ENCODE data around the gene CRYBG3. TPM values are rescaled to one million over a fixed set of nuclear protein-coding genes. Genes with fewer than 3 reads are reported as not detected.

Gene CRYBG3
- total RNA-seq, 1 donor: 22.9 TPM

DNA sequence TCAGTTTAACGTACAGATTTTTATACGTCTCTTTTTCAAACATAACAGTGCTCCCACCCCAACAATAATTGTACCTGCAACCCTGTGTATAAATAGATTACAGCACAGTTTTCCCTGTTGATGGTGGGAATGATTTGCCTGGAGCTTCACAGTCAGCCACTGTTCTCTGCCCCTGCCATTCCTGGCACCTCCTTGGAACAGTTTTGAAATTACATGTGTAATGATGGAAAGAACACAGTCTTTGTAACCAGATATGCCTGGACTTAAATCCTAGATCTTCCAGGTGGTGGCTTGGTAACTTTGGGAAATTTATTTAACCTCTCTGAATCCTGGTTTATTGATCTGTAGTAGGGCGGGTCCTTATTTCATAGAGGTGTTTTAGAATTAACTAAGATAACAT, 27.0 kb downstream of the CRYBG3 start:
- DNase-seq (ENCODE audit: low read depth): no peak
- H3K4me3 ChIP-seq (ENCODE audit: low read depth, low read length): no peak overlapping the region
- TF ChIP-seq, protein P1, sequence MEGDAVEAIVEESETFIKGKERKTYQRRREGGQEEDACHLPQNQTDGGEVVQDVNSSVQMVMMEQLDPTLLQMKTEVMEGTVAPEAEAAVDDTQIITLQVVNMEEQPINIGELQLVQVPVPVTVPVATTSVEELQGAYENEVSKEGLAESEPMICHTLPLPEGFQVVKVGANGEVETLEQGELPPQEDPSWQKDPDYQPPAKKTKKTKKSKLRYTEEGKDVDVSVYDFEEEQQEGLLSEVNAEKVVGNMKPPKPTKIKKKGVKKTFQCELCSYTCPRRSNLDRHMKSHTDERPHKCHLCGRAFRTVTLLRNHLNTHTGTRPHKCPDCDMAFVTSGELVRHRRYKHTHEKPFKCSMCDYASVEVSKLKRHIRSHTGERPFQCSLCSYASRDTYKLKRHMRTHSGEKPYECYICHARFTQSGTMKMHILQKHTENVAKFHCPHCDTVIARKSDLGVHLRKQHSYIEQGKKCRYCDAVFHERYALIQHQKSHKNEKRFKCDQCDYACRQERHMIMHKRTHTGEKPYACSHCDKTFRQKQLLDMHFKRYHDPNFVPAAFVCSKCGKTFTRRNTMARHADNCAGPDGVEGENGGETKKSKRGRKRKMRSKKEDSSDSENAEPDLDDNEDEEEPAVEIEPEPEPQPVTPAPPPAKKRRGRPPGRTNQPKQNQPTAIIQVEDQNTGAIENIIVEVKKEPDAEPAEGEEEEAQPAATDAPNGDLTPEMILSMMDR (IDR thresholded peaks at IDR 0.05; ENCODE audit: insufficient read depth, low read depth, low read length): no peak

DNA sequence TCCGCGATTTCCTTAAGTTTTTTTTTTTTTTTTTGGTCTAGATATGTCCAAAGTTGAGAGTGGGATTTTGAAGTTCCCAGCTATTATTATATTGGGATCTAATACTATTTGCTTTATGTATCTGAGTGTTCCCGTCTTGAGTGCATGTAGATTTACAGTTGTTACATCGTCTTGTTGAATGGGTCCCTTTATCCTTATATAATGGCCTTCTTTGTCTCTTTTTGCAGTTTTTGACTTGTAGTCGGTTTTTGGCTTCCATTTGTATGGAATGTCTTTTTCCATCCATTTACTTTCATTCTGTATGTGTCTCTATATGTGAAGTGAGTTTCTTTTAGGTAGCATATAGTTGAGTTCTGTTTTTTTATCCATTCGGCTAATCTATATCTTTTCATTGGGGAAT, 35.6 kb downstream of the CRYBG3 start:
- H3K4me3 ChIP-seq (ENCODE audit: low read depth, low read length): no peak overlapping the region
- TF ChIP-seq, protein P1 (IDR thresholded peaks at IDR 0.05; ENCODE audit: insufficient read depth, low read depth, low read length): no peak
- DNase-seq (ENCODE audit: low read depth): no peak

GRCh38 chr3:97860364-97860763, 38.6 kb downstream of the CRYBG3 start:
- DNase-seq (ENCODE audit: low read depth): no peak
- no peak overlapping the region for H3K4me3 ChIP-seq (ENCODE audit: low read depth, low read length)
- TF ChIP-seq, protein P1 (IDR thresholded peaks at IDR 0.05; ENCODE audit: insufficient read depth, low read depth, low read length): no peak

GRCh38 chr3:97862582-97862981, 40.8 kb downstream of the CRYBG3 start:
- no peak for DNase-seq (ENCODE audit: low read depth)
- TF ChIP-seq, protein P1 (IDR thresholded peaks at IDR 0.05; ENCODE audit: insufficient read depth, low read depth, low read length): no peak
- H3K4me3 ChIP-seq (ENCODE audit: low read depth, low read length): no peak overlapping the region

DNA sequence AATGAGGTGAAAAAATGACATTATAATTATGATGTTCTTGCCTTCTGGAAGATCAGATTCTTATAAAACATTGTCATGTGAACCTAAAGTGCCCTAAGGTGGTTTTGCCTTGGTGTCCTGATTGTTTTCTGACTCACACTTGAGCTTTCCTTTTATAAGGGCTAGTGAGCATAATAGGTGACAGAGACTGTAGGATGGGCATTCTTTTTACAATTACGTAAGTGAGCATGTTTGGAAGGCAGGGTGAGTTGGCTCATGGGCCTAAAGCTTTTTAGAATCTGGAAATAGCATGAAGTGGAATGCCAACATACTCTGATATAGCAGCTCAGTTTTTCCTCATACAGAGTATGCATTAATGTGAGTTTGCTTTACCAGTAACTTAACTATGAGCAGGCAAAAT, 41.2 kb downstream of the CRYBG3 start:
- DNase-seq (ENCODE audit: low read depth): no peak
- TF ChIP-seq, protein P1 (IDR thresholded peaks at IDR 0.05; ENCODE audit: insufficient read depth, low read depth, low read length): no peak
- H3K4me3 ChIP-seq (ENCODE audit: low read depth, low read length): no peak overlapping the region

DNA sequence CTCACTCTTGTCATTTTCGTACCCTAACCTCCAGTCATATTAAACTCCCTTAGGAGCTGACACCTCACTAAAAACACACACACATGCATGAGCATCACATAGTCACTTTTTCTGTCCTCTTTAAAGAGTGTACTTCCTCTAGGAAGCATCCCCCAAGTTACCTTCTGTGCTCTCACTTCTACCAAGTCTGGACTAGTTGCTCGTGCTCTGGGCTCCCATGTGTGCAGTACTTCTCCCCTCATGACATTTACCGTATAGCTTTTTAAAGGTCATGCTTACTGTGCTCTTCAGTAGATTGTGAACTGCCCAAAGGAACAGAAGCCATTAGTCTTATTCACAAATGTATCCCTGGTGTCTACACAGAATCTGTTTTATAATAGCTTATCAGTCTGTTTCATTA, 42.0 kb downstream of the CRYBG3 start:
- TF ChIP-seq, protein P1 (IDR thresholded peaks at IDR 0.05; ENCODE audit: insufficient read depth, low read depth, low read length): no peak
- H3K4me3 ChIP-seq (ENCODE audit: low read depth, low read length): no peak overlapping the region
- no peak for DNase-seq (ENCODE audit: low read depth)

- no peak overlapping the region for H3K4me3 ChIP-seq (ENCODE audit: low read depth, low read length)
- TF ChIP-seq, protein P1 (IDR thresholded peaks at IDR 0.05; ENCODE audit: insufficient read depth, low read depth, low read length): no peak
- DNase-seq (ENCODE audit: low read depth): peak; percentile 48
Observed at GRCh38 chr3:97871186-97871585, 49.4 kb downstream of the CRYBG3 start.

Measured in fibroblast of villous mesenchyme (primary cell).